Ascending aorta (tissue), 2 donors: ENCODE results near the gene LARGE1. TPM values are rescaled to one million over a fixed set of nuclear protein-coding genes. Genes with fewer than 3 reads are reported as not detected.

Source experiments
- DNase-seq, 2 donors: peaks; one replicate each; pipeline ENCODE4 v3.0.0-alpha.2; 2019; ENCODE audit warnings: low spot score in 2 of 2
- H3K27ac ChIP-seq, 2 donors: fragments of 200-600 bp; sonication (generic); one replicate each; pipeline ENCODE4 v1.5.1; 2016 to 2017; ENCODE audit warnings: mild to moderate bottlenecking in 1 of 2
- H3K27me3 ChIP-seq: fragments of 200-600 bp; sonication (generic); one replicate; pipeline ENCODE4 v1.5.1; 2017
- H3K36me3 ChIP-seq, 2 donors: fragments of 200-600 bp; sonication (generic); one replicate each; pipeline ENCODE4 v1.5.1; 2016
- H3K4me1 ChIP-seq, 2 donors: fragments of 200-600 bp; sonication (generic); one replicate each; pipeline ENCODE4 v1.5.1; 2016 to 2017; ENCODE audit warnings: mild to moderate bottlenecking in 1 of 2
- H3K4me3 ChIP-seq, 2 donors: fragments of 200-600 bp; sonication (generic); one replicate each; pipeline ENCODE4 v1.5.1; 2016 to 2017; ENCODE audit warnings: mild to moderate bottlenecking in 1 of 2
- H3K9me3 ChIP-seq, 2 donors: fragments of 200-600 bp; sonication (generic); one replicate each; pipeline ENCODE4 v1.5.1; 2016
- intact Hi-C: fragments of 100-400 bp; cut with DNase I; formaldehyde crosslinking; loops from one replicate; pipeline ENCODE4 v1.15.1; 2023
- total RNA-seq: library from RNA; depleted of rRNA; stranded (reverse); fragments of >200 nt; gene quantifications from one replicate; pipeline ENCODE4 v1.1.0, GENCODE V29; 2016
- TF ChIP-seq, protein P1 (sequence below), 3 experiments: fragments of 200-600 bp in 2 of 3; fragments of 450-650 bp in 1 of 3; sonication (generic) in 2 of 3; IDR thresholded peaks; one replicate each; pipeline ENCODE4 v1.5.1; 2016 to 2019; ENCODE audit warnings: antibody characterized with exemption in 3 of 3, mild to moderate bottlenecking in 1 of 3, moderate library complexity in 1 of 3

The LARGE1 gene
- total RNA-seq, 1 donor from 2014 or later: 40.6 TPM

DNA sequence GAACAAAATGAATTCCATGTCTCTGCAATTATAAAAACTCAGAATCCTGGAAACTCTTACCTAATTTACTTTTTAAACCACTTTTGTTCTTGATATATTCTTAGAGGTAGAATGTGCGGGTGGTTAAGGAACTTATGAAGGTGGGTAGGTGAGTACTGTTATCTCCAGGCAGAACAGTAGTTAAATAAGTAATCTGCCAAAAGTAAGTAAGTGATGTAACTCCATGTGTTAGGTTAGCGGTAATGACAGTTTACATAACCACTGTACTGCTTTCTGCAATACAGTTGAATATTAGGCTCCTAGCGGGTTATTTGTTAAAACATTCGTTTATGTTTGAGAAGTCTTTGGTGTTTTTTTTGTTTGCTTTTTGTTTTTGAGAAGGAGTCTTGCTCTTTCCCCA lies 7.1 kb downstream of the LARGE1 start:
- intact Hi-C loops: no loop called here

DNA sequence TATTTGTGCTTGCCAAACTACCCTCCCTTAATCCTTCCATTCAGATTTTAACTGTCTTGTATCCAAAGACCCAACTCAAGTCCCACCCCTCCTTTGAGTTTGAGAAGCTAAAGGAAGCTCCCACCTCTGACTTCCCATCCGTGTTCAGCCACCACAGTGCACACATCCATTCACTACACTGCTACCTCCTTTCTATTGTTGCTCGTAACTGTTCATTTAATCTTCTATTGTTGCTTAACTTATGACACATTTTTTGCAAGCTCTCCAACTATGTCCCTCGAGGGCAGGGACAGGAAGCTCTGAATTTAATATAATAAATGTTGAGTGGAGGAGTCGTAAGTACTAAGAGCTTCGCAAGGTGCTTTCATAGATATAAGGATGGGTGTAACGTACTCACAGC lies 10.4 kb downstream of the LARGE1 start:
- no peaks in the 10 kb centered on the region for H3K27me3 ChIP-seq
- no peaks in the 10 kb centered on the region for H3K36me3 ChIP-seq
- H3K4me3 ChIP-seq: no peak overlapping the region
- TF ChIP-seq, protein P1, sequence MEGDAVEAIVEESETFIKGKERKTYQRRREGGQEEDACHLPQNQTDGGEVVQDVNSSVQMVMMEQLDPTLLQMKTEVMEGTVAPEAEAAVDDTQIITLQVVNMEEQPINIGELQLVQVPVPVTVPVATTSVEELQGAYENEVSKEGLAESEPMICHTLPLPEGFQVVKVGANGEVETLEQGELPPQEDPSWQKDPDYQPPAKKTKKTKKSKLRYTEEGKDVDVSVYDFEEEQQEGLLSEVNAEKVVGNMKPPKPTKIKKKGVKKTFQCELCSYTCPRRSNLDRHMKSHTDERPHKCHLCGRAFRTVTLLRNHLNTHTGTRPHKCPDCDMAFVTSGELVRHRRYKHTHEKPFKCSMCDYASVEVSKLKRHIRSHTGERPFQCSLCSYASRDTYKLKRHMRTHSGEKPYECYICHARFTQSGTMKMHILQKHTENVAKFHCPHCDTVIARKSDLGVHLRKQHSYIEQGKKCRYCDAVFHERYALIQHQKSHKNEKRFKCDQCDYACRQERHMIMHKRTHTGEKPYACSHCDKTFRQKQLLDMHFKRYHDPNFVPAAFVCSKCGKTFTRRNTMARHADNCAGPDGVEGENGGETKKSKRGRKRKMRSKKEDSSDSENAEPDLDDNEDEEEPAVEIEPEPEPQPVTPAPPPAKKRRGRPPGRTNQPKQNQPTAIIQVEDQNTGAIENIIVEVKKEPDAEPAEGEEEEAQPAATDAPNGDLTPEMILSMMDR (IDR thresholded peaks at IDR 0.05): no peak
- peak overlapping the region; percentile 31 to 74 for H3K27ac ChIP-seq
- intact Hi-C loops: loop anchor here (1.0 to 2.0 kb wide), 2 partner anchors 9 to 37 kb away; no protein-coding TSS in a partner anchor
- H3K4me1 ChIP-seq: peaks cover 4 to 21% of the 10 kb centered on the region in 2 donors
- H3K9me3 ChIP-seq: no peaks in the 10 kb centered on the region
- DNase-seq: no peak

More for the DNA sequence above, 7.1 kb downstream of the LARGE1 start:
- H3K4me3 ChIP-seq: no peak overlapping the region
- no peak for DNase-seq
- H3K27me3 ChIP-seq: no peaks in the 10 kb centered on the region
- no peaks in the 10 kb centered on the region for H3K9me3 ChIP-seq
- TF ChIP-seq, protein P1 (IDR thresholded peaks at IDR 0.05): no peak
- H3K4me1 ChIP-seq: peaks cover 4 to 15% of the 10 kb centered on the region in 2 donors
- H3K36me3 ChIP-seq: no peaks in the 10 kb centered on the region
- no peak overlapping the region for H3K27ac ChIP-seq

DNA sequence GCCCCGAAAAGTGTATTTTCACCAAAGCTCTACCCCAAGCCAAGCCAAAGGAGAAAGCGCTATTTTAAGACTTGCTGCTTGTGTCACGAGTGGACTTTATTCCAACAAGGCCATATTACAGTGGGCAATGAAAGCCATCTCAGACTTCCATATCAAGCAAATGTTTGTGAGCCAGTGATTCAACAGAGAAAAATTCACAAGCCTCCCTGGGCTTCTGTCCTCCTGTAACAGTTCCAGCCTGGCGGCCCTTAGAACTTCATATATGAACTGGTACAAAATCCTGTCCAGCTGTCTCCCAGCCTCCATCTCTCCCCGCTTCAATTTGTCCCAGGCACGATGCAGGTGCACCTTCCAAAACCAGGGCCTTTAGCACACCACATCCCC lies 11.2 kb downstream of the LARGE1 start:
- peak in 1 of 2 donors; percentile 77 for DNase-seq
- no peaks in the 10 kb centered on the region for H3K27me3 ChIP-seq
- peak overlapping the region in 1 of 2 donors; percentile 16 for H3K4me3 ChIP-seq
- no peaks in the 10 kb centered on the region for H3K36me3 ChIP-seq
- intact Hi-C loops: loop anchor here (2.0 kb wide), 1 partner anchor 36 kb away; no protein-coding TSS in a partner anchor
- H3K4me1 ChIP-seq: peaks cover 4 to 21% of the 10 kb centered on the region in 2 donors
- H3K27ac ChIP-seq: peak overlapping the region; percentile 74 to 79
- TF ChIP-seq, protein P1 (IDR thresholded peaks at IDR 0.05): no peak
- H3K9me3 ChIP-seq: no peaks in the 10 kb centered on the region

DNA sequence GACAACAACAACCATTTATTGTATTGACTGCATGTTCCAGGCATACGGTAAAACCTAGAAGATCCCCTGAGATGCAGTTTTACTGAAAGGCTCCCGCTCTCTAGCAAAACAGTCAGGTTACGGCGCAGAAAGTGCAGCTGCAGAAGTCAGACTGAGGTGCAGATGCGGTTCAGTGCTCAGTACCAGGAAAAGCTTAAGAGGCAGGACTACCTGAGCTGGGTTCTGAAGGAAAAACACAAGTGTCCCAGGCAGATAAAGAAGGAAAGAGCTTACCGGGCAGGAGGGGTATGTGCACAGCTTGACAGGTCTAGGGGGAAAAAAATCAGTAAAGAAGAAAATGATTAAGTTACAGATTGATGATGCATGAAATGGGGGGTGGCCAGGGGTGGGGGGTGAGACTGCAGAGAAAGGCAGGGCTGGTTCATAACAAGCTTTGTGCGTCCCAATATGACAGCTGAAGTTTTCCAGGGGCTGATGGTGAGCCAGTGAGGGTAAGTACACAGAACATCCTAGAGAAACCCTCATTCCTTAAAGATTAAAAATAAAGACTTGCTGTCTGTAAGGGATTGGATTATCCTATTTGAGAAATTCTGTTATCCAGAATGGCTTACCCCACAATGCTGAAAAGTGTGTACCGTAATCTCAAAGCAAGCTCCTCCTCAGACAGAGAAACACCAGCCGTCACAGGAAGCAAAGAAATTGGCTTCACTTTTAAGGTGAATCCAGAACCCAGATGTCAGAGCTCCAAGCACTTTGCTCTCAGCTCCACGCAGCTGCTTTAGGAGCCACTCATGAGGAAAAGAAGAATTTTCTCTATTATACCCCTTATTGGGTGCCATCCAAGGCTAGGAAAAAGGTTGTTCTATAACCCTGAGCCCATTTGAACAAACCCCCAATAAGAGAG lies 11.9 kb downstream of the LARGE1 start:
- no peaks in the 10 kb centered on the region for H3K9me3 ChIP-seq
- peak overlapping the region in 1 of 2 donors; percentile 16 for H3K4me3 ChIP-seq
- peaks cover 4 to 21% of the 10 kb centered on the region in 2 donors for H3K4me1 ChIP-seq
- H3K27ac ChIP-seq: peak overlapping the region; percentile 74 to 79
- intact Hi-C loops: loop anchor here (2.0 kb wide), 1 partner anchor 36 kb away; no protein-coding TSS in a partner anchor
- DNase-seq: peak in 1 of 2 donors; percentile 31
- TF ChIP-seq, protein P1 (IDR thresholded peaks at IDR 0.05): no peak
- no peaks in the 10 kb centered on the region for H3K27me3 ChIP-seq
- H3K36me3 ChIP-seq: no peaks in the 10 kb centered on the region

DNA sequence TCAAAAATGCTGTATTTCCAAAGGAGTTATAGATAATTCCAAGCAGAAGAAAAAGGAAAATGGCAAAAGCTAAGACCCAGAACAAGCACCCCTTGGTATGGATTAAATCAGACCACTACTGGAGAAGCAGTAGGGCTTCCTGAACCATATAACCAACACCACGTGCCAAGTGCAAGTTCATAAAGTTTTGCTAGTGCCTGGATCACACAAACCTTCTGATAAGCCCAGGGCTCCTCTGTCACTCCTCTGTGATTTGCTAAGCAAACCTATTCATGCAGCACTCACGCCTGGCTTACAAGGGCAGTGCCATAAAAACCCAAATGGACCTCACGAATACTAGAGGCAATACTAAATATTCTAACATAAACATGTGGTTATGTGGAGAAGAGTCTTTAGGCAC lies 13.3 kb downstream of the LARGE1 start:
- no peaks in the 10 kb centered on the region for H3K9me3 ChIP-seq
- H3K4me1 ChIP-seq: peaks cover 4 to 21% of the 10 kb centered on the region in 2 donors
- intact Hi-C loops: no loop called here
- H3K27me3 ChIP-seq: no peaks in the 10 kb centered on the region
- DNase-seq: no peak
- no peak overlapping the region for H3K4me3 ChIP-seq
- TF ChIP-seq, protein P1 (IDR thresholded peaks at IDR 0.05): no peak
- no peaks in the 10 kb centered on the region for H3K36me3 ChIP-seq
- no peak overlapping the region for H3K27ac ChIP-seq
